H9 (cell line): Measurements from ENCODE around the gene PLD1. TPM values are rescaled to one million over a fixed set of nuclear protein-coding genes. Genes with fewer than 3 reads are reported as not detected.

Experiments
- DNase-seq: peaks from one replicate; pipeline ENCODE4 v3.0.0-alpha.2; 2017
- H2AFZ ChIP-seq: one replicate; pipeline ENCODE4 v1.6.1; 2013; ENCODE audit warnings: mild to moderate bottlenecking, low read length, control low read depth, moderate library complexity
- H2AK5ac ChIP-seq: 2 replicates; pipeline ENCODE4 v1.6.1; 2013; ENCODE audit warnings: low read length, control low read depth, mixed read lengths; ENCODE audit not compliant: insufficient read length
- H2BK120ac ChIP-seq: one replicate; pipeline ENCODE4 v1.6.1; 2013; ENCODE audit warnings: low read depth, mild to moderate bottlenecking, low read length, control low read depth, inconsistent platforms; ENCODE audit not compliant: poor library complexity, severe bottlenecking
- H2BK12ac ChIP-seq: 2 replicates; pipeline ENCODE4 v1.6.1; 2013; ENCODE audit warnings: low read length, control low read depth, mixed read lengths, low read depth; ENCODE audit not compliant: insufficient read length
- H2BK15ac ChIP-seq: 2 replicates; pipeline ENCODE4 v1.6.1; 2013; ENCODE audit warnings: low read depth, low read length, control low read depth
- H2BK20ac ChIP-seq: one replicate; pipeline ENCODE4 v1.6.1; 2013; ENCODE audit warnings: low read depth, mild to moderate bottlenecking, low read length, control low read depth, inconsistent platforms; ENCODE audit not compliant: poor library complexity, severe bottlenecking
- H2BK5ac ChIP-seq: 2 replicates; pipeline ENCODE4 v1.6.1; 2013; ENCODE audit warnings: low read length, control low read depth, mixed read lengths; ENCODE audit not compliant: insufficient read length
- H3K14ac ChIP-seq: 2 replicates; pipeline ENCODE4 v1.6.1; 2013; ENCODE audit warnings: low read length, control low read depth; ENCODE audit not compliant: insufficient read depth
- H3K18ac ChIP-seq: 2 replicates; pipeline ENCODE4 v1.6.1; 2013; ENCODE audit warnings: low read depth, mild to moderate bottlenecking, mixed read lengths, low read length, control low read depth; ENCODE audit not compliant: insufficient read length
- H3K23ac ChIP-seq: 2 replicates; pipeline ENCODE4 v1.6.1; 2013; ENCODE audit warnings: low read length, control low read depth, mixed read lengths, low read depth; ENCODE audit not compliant: insufficient read length
- H3K23me2 ChIP-seq: 2 replicates; pipeline ENCODE4 v1.6.1; 2013; ENCODE audit warnings: low read depth, mild to moderate bottlenecking, mixed read lengths, low read length, control low read depth; ENCODE audit not compliant: insufficient read length, poor library complexity, severe bottlenecking
- H3K27ac ChIP-seq: 2 replicates; pipeline ENCODE4 v1.5.1; 2013; ENCODE audit warnings: low read length, control low read depth, mixed read lengths, low read depth; ENCODE audit not compliant: insufficient read length
- H3K27me3 ChIP-seq: 2 replicates; pipeline ENCODE4 v1.6.1; 2013; ENCODE audit warnings: low read length, control low read depth, inconsistent platforms; ENCODE audit not compliant: insufficient read depth
- H3K4ac ChIP-seq: 2 replicates; pipeline ENCODE4 v1.6.1; 2013; ENCODE audit warnings: low read depth, mild to moderate bottlenecking, control low read depth, inconsistent platforms, low read length, moderate library complexity
- H3K4me1 ChIP-seq: 2 replicates; pipeline ENCODE4 v1.6.1; 2013; ENCODE audit warnings: low read length, control low read depth, inconsistent platforms; ENCODE audit not compliant: insufficient read depth
- H3K4me2 ChIP-seq: 2 replicates; pipeline ENCODE4 v1.6.1; 2013; ENCODE audit warnings: low read length, control low read depth, mixed read lengths; ENCODE audit not compliant: insufficient read length, insufficient read depth
- H3K56ac ChIP-seq: 2 replicates; pipeline ENCODE4 v1.6.1; 2013; ENCODE audit warnings: low read depth, mild to moderate bottlenecking, mixed read lengths, low read length, control low read depth; ENCODE audit not compliant: insufficient read length
- H3K79me1 ChIP-seq: 2 replicates; pipeline ENCODE4 v1.6.1; 2013; ENCODE audit warnings: low read depth, mild to moderate bottlenecking, moderate library complexity, low read length, control low read depth, inconsistent platforms; ENCODE audit not compliant: insufficient read depth, poor library complexity, severe bottlenecking
- H3K79me2 ChIP-seq: 2 replicates; pipeline ENCODE4 v1.6.1; 2013; ENCODE audit warnings: low read length, control low read depth, inconsistent platforms; ENCODE audit not compliant: insufficient read depth
- H3K9ac ChIP-seq: 2 replicates; pipeline ENCODE4 v1.6.1; 2013; ENCODE audit warnings: low read length, control low read depth, mixed read lengths; ENCODE audit not compliant: insufficient read length; ENCODE audit errors: extremely low read depth
- H3K9me3 ChIP-seq: one replicate; pipeline ENCODE4 v1.6.1; 2013; ENCODE audit warnings: low read depth, low read length, inconsistent platforms; ENCODE audit not compliant: control insufficient read depth
- H3T11ph ChIP-seq: one replicate; pipeline ENCODE4 v1.6.1; 2013; ENCODE audit warnings: mild to moderate bottlenecking, low read length, control low read depth, inconsistent platforms
- H4K20me1 ChIP-seq: one replicate; pipeline ENCODE4 v1.6.1; 2013; ENCODE audit not compliant: control insufficient read depth, insufficient read length, insufficient read depth
- H4K5ac ChIP-seq: 2 replicates; pipeline ENCODE4 v1.6.1; 2013; ENCODE audit warnings: low read depth, mild to moderate bottlenecking, mixed read lengths, low read length, control low read depth; ENCODE audit not compliant: insufficient read length
- H4K8ac ChIP-seq: replicated peaks from 2 replicates; pipeline ENCODE4 v1.6.1; 2013; ENCODE audit warnings: low read length, control low read depth, mixed read lengths, low read depth; ENCODE audit not compliant: insufficient read length
- H4K91ac ChIP-seq: 2 replicates; pipeline ENCODE4 v1.6.1; 2013; ENCODE audit warnings: low read depth, mild to moderate bottlenecking, moderate library complexity, mixed read lengths, low read length, control low read depth; ENCODE audit not compliant: insufficient read length
- H3K27ac Mint-ChIP-seq, 3 experiments: 2 replicates in 2 of 3; 3 replicates in 1 of 3; pipeline ENCODE4 v1.8.0; 2020 to 2021; ENCODE audit warnings: mixed read lengths in 3 of 3, mild to moderate bottlenecking in 1 of 3, moderate library complexity in 1 of 3
- H3K27me3 Mint-ChIP-seq: 2 replicates; pipeline ENCODE4 v1.8.0; 2021; ENCODE audit warnings: low read depth, mild to moderate bottlenecking, moderate library complexity, mixed read lengths
- H3K36me3 Mint-ChIP-seq, 3 experiments: 2 replicates in 2 of 3; 3 replicates in 1 of 3; pipeline ENCODE4 v1.8.0; 2020 to 2021; ENCODE audit warnings: low read depth in 3 of 3, mixed read lengths in 3 of 3; ENCODE audit not compliant: insufficient read depth in 1 of 3
- H3K4me1 Mint-ChIP-seq, 2 experiments: 2 replicates each; pipeline ENCODE4 v1.8.0; 2020; ENCODE audit warnings: mixed read lengths in 2 of 2
- H3K4me3 Mint-ChIP-seq, 2 experiments: 2 replicates in 1 of 2; 3 replicates in 1 of 2; pipeline ENCODE4 v1.8.0; 2020 to 2021; ENCODE audit warnings: mild to moderate bottlenecking in 2 of 2, mixed read lengths in 2 of 2, moderate library complexity in 1 of 2
- H3K9me3 Mint-ChIP-seq, 2 experiments: 2 replicates in 1 of 2; 3 replicates in 1 of 2; pipeline ENCODE4 v1.8.0; 2020; ENCODE audit warnings: mild to moderate bottlenecking in 2 of 2, mixed read lengths in 2 of 2, moderate library complexity in 1 of 2
- CTCF ChIP-seq: fragments of 200-600 bp; sonication (generic); conservative IDR thresholded peaks from 3 replicates; pipeline ENCODE4 v1.8.0; 2021; ENCODE audit warnings: antibody characterized with exemption, mild to moderate bottlenecking
- WGBS: extraction: QIAGEN DNeasy Blood & Tissue Kit; methylation state at CpG from one replicate; pipeline ENCODE4 v1.1.7; 2013; ENCODE audit warnings: missing lambda C conversion rate, low lambda C conversion rate, mixed read lengths; ENCODE audit not compliant: insufficient read length; ENCODE audit errors: extremely low coverage; 5-methylcytosine and 5-hydroxymethylcytosine counted together
- total RNA-seq: library from RNA; stranded (reverse); gene quantifications from 2 replicates; pipeline ENCODE4 v1.2.1, GENCODE V29; 2021

The PLD1 gene
- total RNA-seq, 1 experiment from 2014 or later: 1.8 TPM

- Mint-ChIP-seq H3K9me3 (no peaks in the 10 kb centered on the region), H3K27me3 (no peaks in the 10 kb centered on the region), H3K4me3 (no peak overlapping the region), H3K4me1 (no peaks in the 10 kb centered on the region; a peak in 1 of 4 replicates), H3K36me3 (no peaks in the 10 kb centered on the region), H3K27ac (no peak overlapping the region)
- no peak overlapping the region for H3K18ac ChIP-seq
- H2BK15ac ChIP-seq: no peak overlapping the region
- H3K79me2 ChIP-seq: no peaks in the 10 kb centered on the region
- H3K23me2 ChIP-seq: no peaks in the 10 kb centered on the region
- no peak overlapping the region for H3K14ac ChIP-seq
- H3K27me3 ChIP-seq: no peaks in the 10 kb centered on the region
- no peak overlapping the region for H3K4ac ChIP-seq
- H3K4me2 ChIP-seq: no peak overlapping the region
- H4K8ac ChIP-seq: no peak overlapping the region
- H4K91ac ChIP-seq: no peak overlapping the region
- H3K9ac ChIP-seq: no peak overlapping the region
- H2AFZ ChIP-seq: no peak overlapping the region
- no peak overlapping the region for H2BK5ac ChIP-seq
- no peak overlapping the region for H3K23ac ChIP-seq
- TF ChIP-seq CTCF: no peak
- H3T11ph ChIP-seq: no peak overlapping the region
- H3K79me1 ChIP-seq: no peaks in the 10 kb centered on the region
- no CpG with 5 or more reads among the region's 6 CpGs for WGBS
- H2BK12ac ChIP-seq: no peak overlapping the region
- H2BK20ac ChIP-seq: no peak overlapping the region
- H3K56ac ChIP-seq: no peak overlapping the region
- no peaks in the 10 kb centered on the region for H3K4me1 ChIP-seq
- H4K20me1 ChIP-seq: no peaks in the 10 kb centered on the region
- no peak overlapping the region for H4K5ac ChIP-seq
- no peaks in the 10 kb centered on the region for H3K9me3 ChIP-seq
- no peak overlapping the region for H3K27ac ChIP-seq
- H2BK120ac ChIP-seq: no peak overlapping the region
- DNase-seq: no peak
- H2AK5ac ChIP-seq: no peak overlapping the region
Observed at GRCh38 chr3:171653701-171654100, 156.6 kb downstream of the PLD1 start.
